HepG2 (cell line): ENCODE data around the gene C14orf119. TPM values are rescaled to one million over a fixed set of nuclear protein-coding genes. Genes with fewer than 3 reads are reported as not detected.

ENCODE experiments used
- ATF3 ChIP-seq: sonication (generic); formaldehyde crosslinking; IDR thresholded peaks from 2 replicates; pipeline ENCODE4 v1.4.0; 2020; ENCODE audit warnings: missing genetic modification reagents
- FOSL1 ChIP-seq: sonication (generic); formaldehyde crosslinking; IDR thresholded peaks from 2 replicates; pipeline ENCODE4 v1.9.0; 2021; ENCODE audit warnings: missing genetic modification reagents, borderline replicate concordance
- FOXC1 ChIP-seq: sonication (generic); formaldehyde crosslinking; IDR thresholded peaks from 2 replicates; pipeline ENCODE4 v1.8.0; 2022; ENCODE audit warnings: mild to moderate bottlenecking, missing genetic modification reagents, borderline replicate concordance
- JUND ChIP-seq: sonication (generic); formaldehyde crosslinking; IDR thresholded peaks from 2 replicates; pipeline ENCODE4 v1.8.0; 2022; ENCODE audit warnings: mild to moderate bottlenecking, missing genetic modification reagents
- RBM22 ChIP-seq: fragments of 200-400 bp; formaldehyde crosslinking; optimal IDR thresholded peaks from 2 replicates; pipeline ENCODE3; 2017; ENCODE audit warnings: mild to moderate bottlenecking, low read length, moderate library complexity
- TEAD3 ChIP-seq: optimal IDR thresholded peaks from 2 replicates; pipeline ENCODE3; 2016; ENCODE audit warnings: borderline replicate concordance
- ZNF180 ChIP-seq: sonication (generic); formaldehyde crosslinking; IDR thresholded peaks from 2 replicates; pipeline ENCODE4 v1.4.0; 2020; ENCODE audit warnings: low read depth, missing genetic modification reagents, borderline replicate concordance
- ZNF556 ChIP-seq: sonication (generic); formaldehyde crosslinking; IDR thresholded peaks from 2 replicates; pipeline ENCODE4 v1.4.0; 2020; ENCODE audit warnings: mild to moderate bottlenecking, missing genetic modification reagents, borderline replicate concordance
- ZNF670 ChIP-seq: sonication (generic); formaldehyde crosslinking; IDR thresholded peaks from 2 replicates; pipeline ENCODE4 v1.8.0; 2022; ENCODE audit warnings: mild to moderate bottlenecking, missing genetic modification reagents, borderline replicate concordance
- polyA plus RNA-seq, 8 experiments: library from polyadenylated mRNA; depleted of rRNA in 3 of 8; stranded (reverse) in 7 of 8; unstranded in 1 of 8; fragments of >200 nt; fragmentation: Illumina TruSeq in 4 of 8; extraction: Trizol in 4 of 8; gene quantifications; 2 replicates each; pipeline versions ENCODE4 v1.2.1 to v1.2.3, GENCODE V29; 2011 to 2016; ENCODE audit warnings: low read depth in 4 of 8, missing spikeins in 1 of 8, mixed read lengths in 1 of 8; ENCODE audit not compliant: insufficient read depth in 1 of 8
- total RNA-seq, 5 experiments: library from RNA; depleted of rRNA; stranded (reverse); fragments of >200 nt; fragmentation: Illumina TruSeq; extraction: Trizol; gene quantifications; 2 replicates each; pipeline ENCODE4 v1.2.3, GENCODE V29; 2016; ENCODE audit warnings: low read depth in 1 of 5
- TF ChIP-seq, protein P1 (sequence below): sonication (generic); formaldehyde crosslinking; IDR thresholded peaks from 2 replicates; pipeline ENCODE4 v1.4.0; 2020; ENCODE audit warnings: missing genetic modification reagents, borderline replicate concordance
- TF ChIP-seq, protein P2 (sequence below), 2 experiments: sonication (generic) in 1 of 2; formaldehyde crosslinking in 1 of 2; IDR thresholded peaks; 2 replicates each; pipeline versions ENCODE4 v1.4.0 to v1.6.1; 2016 to 2020; ENCODE audit warnings: borderline replicate concordance in 1 of 2, low read depth in 1 of 2, mild to moderate bottlenecking in 1 of 2, missing genetic modification reagents in 1 of 2

The C14orf119 gene
- total and polyA plus RNA-seq, 2 of the 13 experiments (the other 11 are each of a cell fraction or from before 2014, with no cell fraction given) = 117 to 206 TPM

GRCh38 chr14:23062002-23062401 lies 33.3 kb upstream of the C14orf119 start (continued):
- TF ChIP-seq FOXC1 (CRISPR knock-in tag) (0 out of 2 replicates have a peak, but pooled peaks have one; percentile 46), ZNF556 (CRISPR knock-in tag) (0 out of 2 replicates have a peak, but pooled peaks have one; percentile 52), ZNF670 (CRISPR knock-in tag) (no peak), TEAD3 (CRISPR knock-in tag) (peak; percentile 64), ZNF180 (no peak), RBM22 (peak; percentile 91), FOSL1 (CRISPR knock-in tag) (0 out of 2 replicates have a peak, but pooled peaks have one; percentile 32), ATF3 (CRISPR knock-in tag) (peak; percentile 84), JUND (0 out of 2 replicates have a peak, but pooled peaks have one; percentile 27)
- TF ChIP-seq, protein P1, sequence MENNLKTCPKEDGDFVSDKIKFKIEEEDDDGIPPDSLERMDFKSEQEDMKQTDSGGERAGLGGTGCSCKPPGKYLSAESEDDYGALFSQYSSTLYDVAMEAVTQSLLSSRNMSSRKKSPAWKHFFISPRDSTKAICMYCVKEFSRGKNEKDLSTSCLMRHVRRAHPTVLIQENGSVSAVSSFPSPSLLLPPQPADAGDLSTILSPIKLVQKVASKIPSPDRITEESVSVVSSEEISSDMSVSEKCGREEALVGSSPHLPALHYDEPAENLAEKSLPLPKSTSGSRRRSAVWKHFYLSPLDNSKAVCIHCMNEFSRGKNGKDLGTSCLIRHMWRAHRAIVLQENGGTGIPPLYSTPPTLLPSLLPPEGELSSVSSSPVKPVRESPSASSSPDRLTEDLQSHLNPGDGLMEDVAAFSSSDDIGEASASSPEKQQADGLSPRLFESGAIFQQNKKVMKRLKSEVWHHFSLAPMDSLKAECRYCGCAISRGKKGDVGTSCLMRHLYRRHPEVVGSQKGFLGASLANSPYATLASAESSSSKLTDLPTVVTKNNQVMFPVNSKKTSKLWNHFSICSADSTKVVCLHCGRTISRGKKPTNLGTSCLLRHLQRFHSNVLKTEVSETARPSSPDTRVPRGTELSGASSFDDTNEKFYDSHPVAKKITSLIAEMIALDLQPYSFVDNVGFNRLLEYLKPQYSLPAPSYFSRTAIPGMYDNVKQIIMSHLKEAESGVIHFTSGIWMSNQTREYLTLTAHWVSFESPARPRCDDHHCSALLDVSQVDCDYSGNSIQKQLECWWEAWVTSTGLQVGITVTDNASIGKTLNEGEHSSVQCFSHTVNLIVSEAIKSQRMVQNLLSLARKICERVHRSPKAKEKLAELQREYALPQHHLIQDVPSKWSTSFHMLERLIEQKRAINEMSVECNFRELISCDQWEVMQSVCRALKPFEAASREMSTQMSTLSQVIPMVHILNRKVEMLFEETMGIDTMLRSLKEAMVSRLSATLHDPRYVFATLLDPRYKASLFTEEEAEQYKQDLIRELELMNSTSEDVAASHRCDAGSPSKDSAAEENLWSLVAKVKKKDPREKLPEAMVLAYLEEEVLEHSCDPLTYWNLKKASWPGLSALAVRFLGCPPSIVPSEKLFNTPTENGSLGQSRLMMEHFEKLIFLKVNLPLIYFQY (CRISPR knock-in tag) = no peak
- TF ChIP-seq, protein P2, sequence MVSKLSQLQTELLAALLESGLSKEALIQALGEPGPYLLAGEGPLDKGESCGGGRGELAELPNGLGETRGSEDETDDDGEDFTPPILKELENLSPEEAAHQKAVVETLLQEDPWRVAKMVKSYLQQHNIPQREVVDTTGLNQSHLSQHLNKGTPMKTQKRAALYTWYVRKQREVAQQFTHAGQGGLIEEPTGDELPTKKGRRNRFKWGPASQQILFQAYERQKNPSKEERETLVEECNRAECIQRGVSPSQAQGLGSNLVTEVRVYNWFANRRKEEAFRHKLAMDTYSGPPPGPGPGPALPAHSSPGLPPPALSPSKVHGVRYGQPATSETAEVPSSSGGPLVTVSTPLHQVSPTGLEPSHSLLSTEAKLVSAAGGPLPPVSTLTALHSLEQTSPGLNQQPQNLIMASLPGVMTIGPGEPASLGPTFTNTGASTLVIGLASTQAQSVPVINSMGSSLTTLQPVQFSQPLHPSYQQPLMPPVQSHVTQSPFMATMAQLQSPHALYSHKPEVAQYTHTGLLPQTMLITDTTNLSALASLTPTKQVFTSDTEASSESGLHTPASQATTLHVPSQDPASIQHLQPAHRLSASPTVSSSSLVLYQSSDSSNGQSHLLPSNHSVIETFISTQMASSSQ (IDR thresholded peaks at IDR 0.05; ENCODE audit: low read depth) = no peak
- TF ChIP-seq, protein P2 (CRISPR knock-in tag; IDR thresholded peaks at IDR 0.05; ENCODE audit: borderline replicate concordance) = 0 out of 2 replicates have a peak, but pooled peaks have one; percentile 24
